H1 (cell line): ENCODE data around the gene RPS6KA2. TPM values are rescaled to one million over a fixed set of nuclear protein-coding genes. Genes with fewer than 3 reads are reported as not detected.

ENCODE experiments used
- CTCF ChIA-PET: fragments of 300-600 bp; sonication (Branson Sonifier 250); formaldehyde crosslinking; loops from one replicate; lab custom pipeline; 2021; ENCODE audit not compliant: partially characterized antibody; lab: Charles Lee
- POLR2A ChIA-PET: fragments of 300-600 bp; sonication (Branson Sonifier 250); formaldehyde crosslinking; loops from one replicate; lab custom pipeline; 2021; ENCODE audit warnings: inconsistent platforms; ENCODE audit not compliant: partially characterized antibody; lab: Charles Lee
- DNase-seq, 2 experiments: peaks; one replicate each; pipeline versions ENCODE4 v3.0.0 to v3.0.0-alpha.2; 2010 to 2022; ENCODE audit warnings: low spot score in 2 of 2, low read depth in 1 of 2, mixed read lengths in 1 of 2
- FAIRE-seq: peaks from 2 replicates; lab custom pipeline; 2011; peaks lifted over from hg19 to GRCh38; lab: Jason Lieb, UNC
- H2AFZ ChIP-seq: 2 replicates; pipeline ENCODE4 v1.8.1; 2012; ENCODE audit warnings: low read length, inconsistent platforms
- H2AK5ac ChIP-seq: 2 replicates; pipeline ENCODE4 v1.6.1; 2013; ENCODE audit warnings: low read depth, low read length
- H2BK120ac ChIP-seq: replicated peaks from 2 replicates; pipeline ENCODE3; 2013; ENCODE audit warnings: low read depth, low read length, inconsistent platforms
- H2BK12ac ChIP-seq: 2 replicates; pipeline ENCODE4 v1.6.1; 2013; ENCODE audit warnings: low read depth, low read length
- H2BK15ac ChIP-seq: 2 replicates; pipeline ENCODE4 v1.6.1; 2013; ENCODE audit warnings: low read length
- H2BK20ac ChIP-seq: 2 replicates; pipeline ENCODE4 v1.6.1; 2013; ENCODE audit warnings: low read length
- H2BK5ac ChIP-seq: 2 replicates; pipeline ENCODE4 v1.6.1; 2013; ENCODE audit warnings: low read depth, low read length
- H3K14ac ChIP-seq: 2 replicates; pipeline ENCODE4 v1.6.1; 2013; ENCODE audit warnings: inconsistent platforms; ENCODE audit not compliant: insufficient read length
- H3K18ac ChIP-seq: 2 replicates; pipeline ENCODE4 v1.6.1; 2013; ENCODE audit warnings: low read length; ENCODE audit errors: extremely low read depth
- H3K23ac ChIP-seq: 2 replicates; pipeline ENCODE4 v1.6.1; 2013; ENCODE audit warnings: inconsistent platforms; ENCODE audit not compliant: insufficient read length
- H3K23me2 ChIP-seq: 2 replicates; pipeline ENCODE4 v1.6.1; 2013; ENCODE audit warnings: low read depth, low read length
- H3K27ac ChIP-seq: 2 replicates; pipeline ENCODE4 v1.6.1; 2011; ENCODE audit warnings: low read depth, low read length, inconsistent platforms
- H3K27me3 ChIP-seq, 4 experiments: replicated peaks in 1 of 4; 1 replicate in 1 of 4; 2 replicates in 3 of 4; pipeline versions ENCODE4 v1.6.1 to v1.8.1; 2011 to 2013; ENCODE audit warnings: low read length in 3 of 4, mild to moderate bottlenecking in 3 of 4, inconsistent platforms in 2 of 4, mixed read lengths in 2 of 4, moderate library complexity in 1 of 4; ENCODE audit not compliant: control insufficient read depth in 3 of 4, insufficient read depth in 3 of 4; ENCODE audit errors: extremely low read depth in 1 of 4
- H3K36me3 ChIP-seq, 4 experiments: 2 replicates each; pipeline versions ENCODE4 v1.6.1 to v1.8.1; 2011 to 2013; ENCODE audit warnings: mild to moderate bottlenecking in 4 of 4, low read length in 3 of 4, moderate library complexity in 2 of 4, control low read depth in 1 of 4, inconsistent platforms in 1 of 4; ENCODE audit not compliant: insufficient read depth in 4 of 4, control insufficient read depth in 2 of 4
- H3K4ac ChIP-seq: replicated peaks from 2 replicates; pipeline ENCODE3; 2013; ENCODE audit warnings: low read length, low read depth, mixed read lengths, inconsistent platforms; ENCODE audit not compliant: insufficient read length
- H3K4me1 ChIP-seq, 4 experiments: replicated peaks in 1 of 4; 1 replicate in 1 of 4; 2 replicates in 3 of 4; pipeline versions ENCODE4 v1.6.1 to v1.8.1; 2011 to 2013; ENCODE audit warnings: low read length in 3 of 4, inconsistent platforms in 2 of 4, mixed read lengths in 1 of 4; ENCODE audit not compliant: insufficient read depth in 4 of 4, control insufficient read depth in 3 of 4
- H3K4me2 ChIP-seq, 2 experiments: 2 replicates each; pipeline versions ENCODE4 v1.6.1 to v1.8.1; 2011 to 2013; ENCODE audit warnings: low read depth in 2 of 2, low read length in 2 of 2, control low read depth in 1 of 2, inconsistent platforms in 1 of 2, mild to moderate bottlenecking in 1 of 2; ENCODE audit not compliant: insufficient read depth in 1 of 2
- H3K4me3 ChIP-seq, 4 experiments: fragments of 200-600, 300-600 bp in 1 of 4; sonication (generic), shearing (Covaris generic), sonication (Bioruptor Twin) in 1 of 4; 2 replicates each; pipeline versions ENCODE4 v1.5.1 to v1.8.1; 2011 to 2016; ENCODE audit warnings: low read length in 4 of 4, low read depth in 3 of 4, control low read depth in 2 of 4, inconsistent platforms in 2 of 4, mild to moderate bottlenecking in 2 of 4, mixed read lengths in 1 of 4, moderate library complexity in 1 of 4; ENCODE audit not compliant: insufficient read depth in 2 of 4; ENCODE audit errors: extremely low read depth in 1 of 4
- H3K56ac ChIP-seq: replicated peaks from 2 replicates; pipeline ENCODE3; 2013; ENCODE audit warnings: low read depth, mild to moderate bottlenecking, mixed read lengths, low read length, inconsistent platforms; ENCODE audit not compliant: insufficient read length
- H3K79me1 ChIP-seq: 2 replicates; pipeline ENCODE4 v1.6.1; 2013; ENCODE audit warnings: low read depth, low read length, control low read depth
- H3K79me2 ChIP-seq, 2 experiments: 2 replicates each; pipeline versions ENCODE4 v1.6.1 to v1.8.1; 2012 to 2013; ENCODE audit warnings: low read length in 2 of 2, mild to moderate bottlenecking in 2 of 2, inconsistent platforms in 1 of 2; ENCODE audit not compliant: insufficient read depth in 2 of 2, control insufficient read depth in 1 of 2
- H3K9ac ChIP-seq, 4 experiments: replicated peaks in 1 of 4; 1 replicate in 1 of 4; 2 replicates in 3 of 4; pipeline versions ENCODE4 v1.6.1 to v1.8.1; 2011 to 2013; ENCODE audit warnings: low read depth in 3 of 4, low read length in 3 of 4, control low read depth in 2 of 4, mild to moderate bottlenecking in 2 of 4, moderate library complexity in 2 of 4, inconsistent platforms in 1 of 4; ENCODE audit errors: extremely low read depth in 1 of 4
- H3K9me3 ChIP-seq, 2 experiments: 2 replicates each; pipeline versions ENCODE4 v1.6.1 to v1.8.1; 2012 to 2013; ENCODE audit warnings: mild to moderate bottlenecking in 2 of 2, moderate library complexity in 2 of 2, control low read depth in 1 of 2, inconsistent platforms in 1 of 2, low read depth in 1 of 2, low read length in 1 of 2, mixed read lengths in 1 of 2; ENCODE audit not compliant: insufficient read depth in 2 of 2
- H4K20me1 ChIP-seq, 2 experiments: replicated peaks in 1 of 2; 2 replicates each; pipeline versions ENCODE3 to v1.8.1; 2011 to 2013; ENCODE audit warnings: inconsistent platforms in 2 of 2, low read length in 2 of 2, mild to moderate bottlenecking in 1 of 2; ENCODE audit not compliant: insufficient read depth in 2 of 2, control insufficient read depth in 1 of 2
- H4K5ac ChIP-seq: 2 replicates; pipeline ENCODE4 v1.6.1; 2013; ENCODE audit warnings: low read length, low read depth, mixed read lengths, inconsistent platforms; ENCODE audit not compliant: insufficient read length
- H4K8ac ChIP-seq: 2 replicates; pipeline ENCODE4 v1.8.0; 2013; ENCODE audit warnings: mild to moderate bottlenecking, moderate library complexity, low read length, inconsistent platforms; ENCODE audit not compliant: insufficient read depth; ENCODE audit errors: extremely low read depth
- H4K91ac ChIP-seq: replicated peaks from 2 replicates; pipeline ENCODE3; 2013; ENCODE audit warnings: low read length, mixed read lengths, inconsistent platforms; ENCODE audit not compliant: insufficient read length
- CTBP2 ChIP-seq: IDR thresholded peaks from 2 replicates; pipeline ENCODE4 v1.7.0; 2011; ENCODE audit warnings: borderline replicate concordance, mild to moderate bottlenecking, moderate library complexity, mixed read lengths, low read length; ENCODE audit not compliant: insufficient read depth, insufficient read length
- EGR1 ChIP-seq: IDR thresholded peaks from 2 replicates; pipeline ENCODE4 v1.6.1; 2011; ENCODE audit warnings: low read depth, low read length, borderline replicate concordance
- GTF2F1 ChIP-seq: IDR thresholded peaks from 2 replicates; pipeline ENCODE4 v1.6.1; 2012; ENCODE audit warnings: low read depth, low read length, improper control_type of control experiment, borderline replicate concordance
- KDM5A ChIP-seq: fragments of 200-600 bp; IDR thresholded peaks from 2 replicates; pipeline ENCODE4 v1.7.1; 2012; ENCODE audit warnings: mild to moderate bottlenecking, low read length, inconsistent platforms, mixed read lengths
- MAX ChIP-seq: IDR thresholded peaks from 2 replicates; pipeline ENCODE4 v1.6.1; 2012; ENCODE audit warnings: inconsistent platforms
- POLR2AphosphoS5 ChIP-seq: IDR thresholded peaks from 2 replicates; pipeline ENCODE4 v1.6.1; 2011; ENCODE audit warnings: low read depth, low read length
- POU5F1 ChIP-seq: IDR thresholded peaks from 2 replicates; pipeline ENCODE4 v1.6.1; 2011; ENCODE audit warnings: low read depth, mild to moderate bottlenecking, low read length, moderate library complexity
- RFX5 ChIP-seq: IDR thresholded peaks from 2 replicates; pipeline ENCODE4 v1.6.1; 2011; ENCODE audit warnings: low read depth, low read length, improper control_type of control experiment, borderline replicate concordance
- SP1 ChIP-seq: IDR thresholded peaks from 2 replicates; pipeline ENCODE4 v1.6.1; 2011; ENCODE audit warnings: low read depth, low read length
- WGBS, 2 experiments: shearing (Covaris generic) in 1 of 2; methylation state at CpG; one replicate each; pipeline versions ENCODE4 v1.1.6 to v1.1.7; 2013 to 2015; ENCODE audit warnings: low lambda C conversion rate in 2 of 2, mixed read lengths in 2 of 2, inconsistent platforms in 1 of 2, low coverage in 1 of 2, missing lambda C conversion rate in 1 of 2; ENCODE audit not compliant: insufficient replicate concordance in 2 of 2, insufficient coverage in 1 of 2, insufficient read length in 1 of 2; ENCODE audit errors: extremely low coverage in 1 of 2, missing lambda C conversion rate in 1 of 2; 5-methylcytosine and 5-hydroxymethylcytosine counted together
- polyA plus RNA-seq, 7 experiments: library from polyadenylated mRNA; depleted of rRNA in 3 of 7; stranded (reverse) in 5 of 7; unstranded in 2 of 7; fragments of >200 nt in 5 of 7; fragments of 200-250 nt in 2 of 7; gene quantifications; 1 replicate in 5 of 7; 2 replicates in 1 of 7; 4 replicates in 1 of 7; pipeline versions ENCODE4 v1.2.1 to v1.2.3, GENCODE V29; 2011 to 2013; ENCODE audit warnings: missing spikeins in 2 of 7, mixed read lengths in 2 of 7
- total RNA-seq: library from RNA; stranded (reverse); fragmentation: NEBNext Ultra II Directional; extraction: Animal tissue kit (Norgen Biotek cat#: 25700); gene quantifications from 2 replicates; pipeline ENCODE4 v1.2.1, GENCODE V29; 2021
- TF ChIP-seq, protein P1 (sequence below): IDR thresholded peaks from 2 replicates; pipeline ENCODE4 v1.6.1; 2012; ENCODE audit warnings: inconsistent platforms
- TF ChIP-seq, protein P2 (sequence below): IDR thresholded peaks from 2 replicates; pipeline ENCODE4 v1.6.1; 2011; ENCODE audit warnings: low read depth, mild to moderate bottlenecking, low read length; ENCODE audit not compliant: insufficient read depth

Gene RPS6KA2
- total and polyA plus RNA-seq, 2 of the 8 experiments (the other 6 are each of a cell fraction or from before 2014, with no cell fraction given), result 8.8 to 25.7 TPM

DNA sequence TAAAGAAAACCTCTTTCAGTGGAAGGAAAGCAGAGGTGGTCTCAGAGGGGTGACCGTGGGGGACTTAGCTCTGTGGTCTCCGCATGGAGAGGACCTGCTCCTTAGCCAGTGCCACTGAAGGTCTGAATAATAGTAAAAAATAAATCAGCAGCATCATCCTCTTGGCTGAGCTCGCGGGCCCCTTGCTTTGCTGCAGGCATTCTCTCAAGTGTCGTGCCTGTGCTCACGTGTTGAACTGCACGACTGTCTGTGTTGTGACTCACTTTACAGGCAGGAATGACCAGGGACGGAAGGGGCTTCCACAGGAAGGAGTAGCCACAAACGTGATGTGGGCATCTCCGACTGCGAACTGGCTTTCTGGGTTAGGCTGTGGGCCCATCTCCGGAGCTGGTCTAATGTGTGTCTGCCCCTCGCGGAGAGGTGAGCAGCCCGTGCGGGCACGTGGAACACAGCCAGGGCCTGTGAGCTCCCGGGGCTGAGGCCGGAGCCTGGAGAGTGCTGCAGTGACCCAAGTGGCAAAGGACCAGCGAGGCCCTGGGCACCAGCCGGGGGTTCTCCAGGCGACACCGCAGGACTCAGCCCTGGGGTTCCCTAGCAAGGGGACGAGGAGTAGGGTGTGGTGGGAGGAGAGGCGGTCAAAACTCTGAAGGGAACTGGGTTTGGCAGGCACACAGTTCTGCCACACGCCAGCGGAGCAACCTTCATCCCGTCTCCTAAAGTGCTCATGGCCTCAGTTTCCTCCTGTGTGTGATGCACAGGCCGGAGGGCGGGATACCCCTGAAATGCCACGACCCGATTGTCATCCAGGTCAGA lies 129.8 kb downstream of the RPS6KA2 start:
- no peak overlapping the region for H2BK20ac ChIP-seq
- FAIRE-seq, result no peak
- no peaks in the 10 kb centered on the region for H3K9me3 ChIP-seq
- no peak overlapping the region for H3K4ac ChIP-seq
- no peak overlapping the region for H3K4me3 ChIP-seq
- no peak overlapping the region for H2BK5ac ChIP-seq
- H3K4me1 ChIP-seq, result no peaks in the 10 kb centered on the region
- WGBS, 2 experiments, result 87% methylated on average over 31 of the region's 32 CpGs; no CpG with 5 or more reads in 1 of the 2 experiments
- no peak overlapping the region for H3K4me2 ChIP-seq
- no peak overlapping the region for H3K14ac ChIP-seq
- H3K27ac ChIP-seq, result no peak overlapping the region
- H3K23ac ChIP-seq, result no peak overlapping the region
- H2AFZ ChIP-seq, result no peak overlapping the region
- H4K8ac ChIP-seq, result no peak overlapping the region
- H3K9ac ChIP-seq, result no peak overlapping the region
- no peak overlapping the region for H4K91ac ChIP-seq
- no peak overlapping the region for H2AK5ac ChIP-seq
- H3K79me2 ChIP-seq, result no peaks in the 10 kb centered on the region
- no peaks in the 10 kb centered on the region for H3K27me3 ChIP-seq
- H3K18ac ChIP-seq, result no peak overlapping the region
- H3K79me1 ChIP-seq, result no peaks in the 10 kb centered on the region
- H2BK15ac ChIP-seq, result no peak overlapping the region
- ChIA-PET POLR2A (interaction anchor here (1.1 kb wide), 1 partner anchor 9 kb away, joined by 3 read pairs; no protein-coding TSS in a partner anchor), CTCF (interaction anchor here (0.9 to 1.3 kb wide), 2 partner anchors 11 to 17 kb away, joined by 3 to 6 read pairs; no protein-coding TSS in a partner anchor)
- no peaks in the 10 kb centered on the region for H3K23me2 ChIP-seq
- DNase-seq, result no peak
- peaks cover 0 to 4% (median 1%) of the 10 kb centered on the region in 4 experiments; a peak in 2 of 8 replicates for H3K36me3 ChIP-seq
- H4K20me1 ChIP-seq, result peaks cover 0 to 2% of the 10 kb centered on the region in 2 experiments
- H2BK120ac ChIP-seq, result no peak overlapping the region
- H4K5ac ChIP-seq, result no peak overlapping the region
- no peak overlapping the region for H3K56ac ChIP-seq
- no peak overlapping the region for H2BK12ac ChIP-seq
- TF ChIP-seq POLR2AphosphoS5 (no peak), CTBP2 (no peak), KDM5A (no peak), GTF2F1 (no peak), EGR1 (no peak), RFX5 (no peak), MAX (no peak), POU5F1 (no peak), SP1 (no peak)
- TF ChIP-seq, protein P1, sequence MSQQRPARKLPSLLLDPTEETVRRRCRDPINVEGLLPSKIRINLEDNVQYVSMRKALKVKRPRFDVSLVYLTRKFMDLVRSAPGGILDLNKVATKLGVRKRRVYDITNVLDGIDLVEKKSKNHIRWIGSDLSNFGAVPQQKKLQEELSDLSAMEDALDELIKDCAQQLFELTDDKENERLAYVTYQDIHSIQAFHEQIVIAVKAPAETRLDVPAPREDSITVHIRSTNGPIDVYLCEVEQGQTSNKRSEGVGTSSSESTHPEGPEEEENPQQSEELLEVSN, result no peak
- TF ChIP-seq, protein P2, sequence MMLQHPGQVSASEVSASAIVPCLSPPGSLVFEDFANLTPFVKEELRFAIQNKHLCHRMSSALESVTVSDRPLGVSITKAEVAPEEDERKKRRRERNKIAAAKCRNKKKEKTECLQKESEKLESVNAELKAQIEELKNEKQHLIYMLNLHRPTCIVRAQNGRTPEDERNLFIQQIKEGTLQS, result no peak
